Subcutaneous abdominal adipose tissue (tissue), 5 donors: Measurements from ENCODE around the gene MAP4.

Source experiments
- H3K27ac ChIP-seq: one replicate; pipeline ENCODE4 v1.7.0; 2013; ENCODE audit warnings: low read depth, mild to moderate bottlenecking, inconsistent platforms, low read length, moderate library complexity
- H3K27me3 ChIP-seq, 5 donors: one replicate each; pipeline ENCODE4 v1.7.0; 2013; ENCODE audit warnings: low read length in 5 of 5, inconsistent platforms in 1 of 5; ENCODE audit not compliant: control insufficient read depth in 5 of 5, insufficient read depth in 4 of 5
- H3K36me3 ChIP-seq, 5 donors: one replicate each; pipeline ENCODE4 v1.7.0; 2013; ENCODE audit warnings: low read length in 5 of 5; ENCODE audit not compliant: control insufficient read depth in 5 of 5, insufficient read depth in 5 of 5
- H3K4me1 ChIP-seq, 5 donors: one replicate each; pipeline ENCODE4 v1.7.0; 2013; ENCODE audit warnings: low read length in 5 of 5, mild to moderate bottlenecking in 3 of 5, moderate library complexity in 1 of 5; ENCODE audit not compliant: control insufficient read depth in 5 of 5, insufficient read depth in 5 of 5
- H3K4me3 ChIP-seq, 5 donors: one replicate each; pipeline ENCODE4 v1.7.0; 2013; ENCODE audit warnings: low read length in 5 of 5, low read depth in 1 of 5
- H3K9ac ChIP-seq, 5 donors: one replicate each; pipeline ENCODE4 v1.7.0; 2013; ENCODE audit warnings: low read length in 5 of 5, mild to moderate bottlenecking in 4 of 5, moderate library complexity in 3 of 5
- H3K9me3 ChIP-seq, 5 donors: one replicate each; pipeline ENCODE4 v1.7.0; 2013; ENCODE audit warnings: low read length in 5 of 5; ENCODE audit not compliant: control insufficient read depth in 5 of 5
- donor health status: healthy.
- donor health status: healthy.
- donor health status: healthy.
- donor health status: healthy.
- donor health status: healthy.

MAP4 gene

GRCh38 chr3:47907784-47908183 is 108.4 kb downstream of the MAP4 start:
- Histone ChIP-seq H3K9ac (no peak overlapping the region), H3K4me3 (no peak overlapping the region), H3K27me3 (no peaks in the 10 kb centered on the region), H3K9me3 (no peaks in the 10 kb centered on the region), H3K4me1 (no peaks in the 10 kb centered on the region), H3K36me3 (peaks cover 16 to 55% (median 33%) of the 10 kb centered on the region in 5 donors), H3K27ac (no peak overlapping the region)

- no peak overlapping the region for H3K27ac ChIP-seq
- no peaks in the 10 kb centered on the region for H3K9me3 ChIP-seq
- no peak overlapping the region for H3K4me3 ChIP-seq
- H3K4me1 ChIP-seq: no peaks in the 10 kb centered on the region
- H3K9ac ChIP-seq: no peak overlapping the region
- H3K36me3 ChIP-seq: peaks cover 8 to 39% (median 16%) of the 10 kb centered on the region in 5 donors
- no peaks in the 10 kb centered on the region for H3K27me3 ChIP-seq
Measured at GRCh38 chr3:47902746-47903145, 113.5 kb downstream of the MAP4 start.

- H3K9me3 ChIP-seq: no peaks in the 10 kb centered on the region
- no peaks in the 10 kb centered on the region for H3K4me1 ChIP-seq
- peaks cover 9 to 39% (median 16%) of the 10 kb centered on the region in 5 donors for H3K36me3 ChIP-seq
- H3K9ac ChIP-seq: no peak overlapping the region
- no peak overlapping the region for H3K4me3 ChIP-seq
- no peaks in the 10 kb centered on the region for H3K27me3 ChIP-seq
- H3K27ac ChIP-seq: no peak overlapping the region
Measured at GRCh38 chr3:47901280-47901833, 114.9 kb downstream of the MAP4 start.

GRCh38 chr3:47899495-47900108 is 116.6 kb downstream of the MAP4 start:
- H3K27me3 ChIP-seq: no peaks in the 10 kb centered on the region
- no peak overlapping the region for H3K9ac ChIP-seq
- no peak overlapping the region for H3K4me3 ChIP-seq
- H3K36me3 ChIP-seq: peaks cover 12 to 43% (median 24%) of the 10 kb centered on the region in 5 donors
- H3K27ac ChIP-seq: no peak overlapping the region
- H3K4me1 ChIP-seq: no peaks in the 10 kb centered on the region
- no peaks in the 10 kb centered on the region for H3K9me3 ChIP-seq

- Histone ChIP-seq H3K27me3 (no peaks in the 10 kb centered on the region), H3K4me1 (peaks cover 0 to 4% (median 0%) of the 10 kb centered on the region in 5 donors), H3K27ac (no peak overlapping the region), H3K36me3 (peaks cover 14 to 47% (median 29%) of the 10 kb centered on the region in 5 donors), H3K9me3 (no peaks in the 10 kb centered on the region), H3K4me3 (no peak overlapping the region), H3K9ac (no peak overlapping the region)
Measured at GRCh38 chr3:47897954-47898353, 118.3 kb downstream of the MAP4 start.

- Histone ChIP-seq H3K27ac (no peak overlapping the region), H3K4me3 (no peak overlapping the region), H3K36me3 (peaks cover 17 to 47% (median 32%) of the 10 kb centered on the region in 5 donors), H3K27me3 (no peaks in the 10 kb centered on the region), H3K9me3 (no peaks in the 10 kb centered on the region), H3K4me1 (peaks cover 0 to 8% (median 0%) of the 10 kb centered on the region in 5 donors), H3K9ac (no peak overlapping the region)
Measured at GRCh38 chr3:47896736-47897135, 119.5 kb downstream of the MAP4 start.

- Histone ChIP-seq H3K36me3 (peaks cover 16 to 38% (median 32%) of the 10 kb centered on the region in 5 donors), H3K4me1 (peaks cover 2 to 23% (median 13%) of the 10 kb centered on the region in 5 donors)
Measured at GRCh38 chr3:47895241-47895640, 121.0 kb downstream of the MAP4 start.

GRCh38 chr3:47892286-47893040 is 123.8 kb downstream of the MAP4 start:
- Histone ChIP-seq H3K4me3 (no peak overlapping the region), H3K9ac (no peak overlapping the region), H3K4me1 (peaks cover 2 to 35% (median 21%) of the 10 kb centered on the region in 5 donors), H3K36me3 (peaks cover 12 to 28% (median 25%) of the 10 kb centered on the region in 5 donors), H3K9me3 (no peaks in the 10 kb centered on the region), H3K27me3 (no peaks in the 10 kb centered on the region), H3K27ac (no peak overlapping the region)

More at GRCh38 chr3:47895241-47895640, 121.0 kb downstream of the MAP4 start:
- no peak overlapping the region for H3K27ac ChIP-seq
- H3K4me3 ChIP-seq: no peak overlapping the region
- H3K9me3 ChIP-seq: no peaks in the 10 kb centered on the region
- H3K9ac ChIP-seq: no peak overlapping the region
- no peaks in the 10 kb centered on the region for H3K27me3 ChIP-seq

GRCh38 chr3:47891613-47892005 is 124.6 kb downstream of the MAP4 start:
- Histone ChIP-seq H3K27me3 (no peaks in the 10 kb centered on the region), H3K27ac (peak overlapping the region; percentile 25), H3K9me3 (no peaks in the 10 kb centered on the region), H3K36me3 (peaks cover 10 to 28% (median 21%) of the 10 kb centered on the region in 5 donors), H3K4me1 (peaks cover 2 to 35% (median 21%) of the 10 kb centered on the region in 5 donors), H3K4me3 (no peak overlapping the region), H3K9ac (no peak overlapping the region)
